ENCODE measurements around the gene ATP13A2. TPM values are rescaled to one million over a fixed set of nuclear protein-coding genes. Genes with fewer than 3 reads are reported as not detected.

Gene ATP13A2
- total RNA-seq, 1 donor from 2014 or later = 16.4 TPM

DNA sequence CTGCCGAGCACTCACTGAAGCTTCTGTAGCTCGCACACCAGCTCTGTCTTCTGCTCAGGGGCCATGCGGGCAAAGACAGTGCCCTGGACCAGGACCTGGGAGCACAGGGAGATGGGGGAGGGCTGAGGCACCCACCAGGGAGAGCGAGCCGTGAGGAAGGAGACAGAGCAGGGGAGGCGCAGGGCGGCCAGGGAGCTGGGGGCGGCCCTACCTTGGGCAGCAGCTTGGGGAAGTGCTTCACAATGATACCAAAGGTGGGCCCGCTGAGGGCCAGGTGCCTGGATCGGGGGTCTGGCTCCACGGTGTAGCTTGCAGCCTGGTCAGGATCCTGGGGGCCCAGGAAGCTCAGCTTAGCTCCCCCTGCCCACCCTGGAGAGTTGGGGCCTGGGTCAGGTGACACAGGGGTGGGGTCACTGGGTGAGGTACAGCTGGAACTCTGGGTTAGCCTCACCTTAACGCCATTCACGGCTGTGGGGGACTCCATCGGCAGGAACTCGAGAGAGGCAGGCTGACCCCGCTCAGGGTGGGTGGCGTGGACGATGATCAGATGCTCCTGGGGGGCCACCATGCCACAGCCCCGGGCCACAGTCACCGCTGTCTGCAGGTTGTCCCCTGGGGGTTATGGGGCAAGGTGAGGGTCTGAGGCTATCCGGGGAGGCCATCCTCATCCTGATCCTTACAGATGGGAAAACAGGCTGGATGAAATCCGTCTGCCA lies 21.9 kb downstream of the ATP13A2 start:
- intact Hi-C loops (cut with DNase I) = no loop called here
- ATAC-seq = no peak
- no peak for DNase-seq (ENCODE audit: missing footprints)

DNA sequence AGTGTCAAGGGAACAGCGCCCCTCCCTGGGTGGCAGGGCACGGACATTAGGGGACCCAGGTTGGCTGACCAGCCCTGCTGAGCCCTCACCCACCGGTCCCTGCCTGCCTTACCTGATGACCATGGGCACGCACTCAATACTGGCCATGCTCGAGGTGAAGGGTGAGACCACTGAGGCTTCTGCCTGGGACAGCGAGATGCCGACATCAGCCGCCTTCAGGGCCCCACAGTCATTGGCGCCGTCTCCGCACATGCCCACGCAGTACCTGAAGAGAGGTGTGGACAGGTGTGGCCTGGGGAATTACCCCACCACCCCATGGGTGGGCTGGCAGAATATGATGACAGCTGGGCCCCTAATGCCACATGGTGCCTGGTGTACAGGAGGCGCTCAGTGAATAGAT lies 23.5 kb downstream of the ATP13A2 start:
- intact Hi-C loops (cut with DNase I) = no loop called here
- ATAC-seq (no peak), DNase-seq (ENCODE audit: missing footprints) (no peak)

DNA sequence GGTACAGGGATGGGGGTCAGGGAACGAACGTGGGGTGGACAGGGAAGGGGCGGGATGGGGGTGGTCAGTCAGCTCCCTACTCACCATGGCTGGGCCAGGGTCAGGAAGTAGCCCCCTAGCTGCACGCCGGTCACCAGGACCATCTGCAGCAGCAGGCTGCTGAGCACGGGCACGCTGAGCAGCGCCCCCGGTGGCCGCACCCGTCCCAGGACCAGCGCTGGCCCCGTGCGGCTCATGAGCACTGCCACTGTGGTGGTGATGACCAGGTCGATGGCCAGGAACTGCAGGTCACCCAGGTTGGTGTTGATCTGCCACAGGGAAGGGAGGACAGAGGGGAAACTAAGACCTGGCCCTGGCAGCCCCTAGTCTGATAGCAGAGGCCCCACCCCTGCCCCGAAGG lies 24.8 kb downstream of the ATP13A2 start:
- intact Hi-C loops (cut with DNase I) = no loop called here
- DNase-seq (ENCODE audit: missing footprints) = no peak
- no peak for ATAC-seq

DNA sequence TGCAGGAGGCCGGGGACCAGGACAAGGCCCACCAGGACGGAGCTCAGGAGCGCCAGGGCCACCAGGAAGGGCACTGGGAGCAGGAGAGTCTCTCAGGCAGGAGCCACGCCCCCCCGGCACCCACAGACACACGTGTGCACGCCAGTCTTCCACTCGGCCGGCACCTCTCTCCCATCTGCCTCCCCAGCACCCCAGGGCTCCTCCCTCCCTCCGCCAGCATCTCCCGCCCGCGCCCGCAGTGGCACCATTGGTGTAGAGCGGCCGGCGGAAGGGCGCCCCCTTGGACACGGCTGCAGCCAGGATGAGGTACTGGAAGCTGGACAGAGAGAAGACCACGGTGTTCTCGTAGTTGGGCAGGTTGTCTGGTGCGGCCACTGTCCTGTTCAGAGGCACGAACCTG lies 25.2 kb downstream of the ATP13A2 start:
- no peak for ATAC-seq
- intact Hi-C loops (cut with DNase I) = no loop called here
- no peak for DNase-seq (ENCODE audit: missing footprints)

DNA sequence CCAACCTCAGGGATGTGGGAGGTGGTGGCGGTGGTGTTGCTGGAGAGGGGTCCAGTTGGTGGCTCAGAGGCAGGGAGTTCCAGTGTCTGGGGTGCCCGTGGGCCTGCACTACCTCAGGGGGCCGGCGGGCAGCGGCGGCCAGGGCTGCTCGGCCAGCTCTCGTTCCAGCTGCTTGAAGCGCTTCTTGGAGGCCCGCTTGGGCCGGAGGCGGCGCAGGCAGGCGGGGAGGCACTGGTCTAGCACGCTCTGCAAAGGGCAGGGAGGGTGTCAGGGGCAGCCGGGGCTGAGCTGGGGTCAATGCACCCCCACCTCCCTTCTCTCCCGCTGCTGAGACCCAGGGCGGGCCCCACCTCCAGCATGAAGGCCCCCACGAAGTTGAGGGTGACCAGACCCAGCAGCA lies 25.6 kb downstream of the ATP13A2 start:
- no peak for DNase-seq (ENCODE audit: missing footprints)
- no peak for ATAC-seq

DNA sequence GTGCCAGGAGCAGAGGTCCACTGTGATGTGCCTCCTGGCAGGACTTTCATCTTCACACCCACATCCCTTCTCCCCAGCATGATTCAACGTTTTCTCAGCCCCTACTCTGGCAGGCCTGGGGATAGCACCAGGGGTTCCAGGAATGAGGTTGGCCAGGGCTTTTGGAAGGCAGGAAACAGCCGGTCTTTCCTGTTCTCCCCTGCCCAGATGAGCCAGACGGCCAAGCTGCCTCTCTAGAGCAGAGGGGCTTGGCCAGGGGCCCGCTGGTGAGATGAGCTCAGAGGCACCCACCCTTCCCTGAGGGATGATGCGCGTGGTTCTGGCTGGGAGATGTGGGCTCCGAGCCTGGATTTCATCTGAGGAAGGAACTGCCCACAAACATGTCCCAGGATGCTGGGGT lies 27.0 kb downstream of the ATP13A2 start:
- intact Hi-C loops (cut with DNase I) = no loop called here
- ATAC-seq (peak; percentile 73), DNase-seq (ENCODE audit: missing footprints) (peak; percentile 88)

More for the DNA sequence above, 25.6 kb downstream of the ATP13A2 start:
- intact Hi-C loops (cut with DNase I) = no loop called here

DNA sequence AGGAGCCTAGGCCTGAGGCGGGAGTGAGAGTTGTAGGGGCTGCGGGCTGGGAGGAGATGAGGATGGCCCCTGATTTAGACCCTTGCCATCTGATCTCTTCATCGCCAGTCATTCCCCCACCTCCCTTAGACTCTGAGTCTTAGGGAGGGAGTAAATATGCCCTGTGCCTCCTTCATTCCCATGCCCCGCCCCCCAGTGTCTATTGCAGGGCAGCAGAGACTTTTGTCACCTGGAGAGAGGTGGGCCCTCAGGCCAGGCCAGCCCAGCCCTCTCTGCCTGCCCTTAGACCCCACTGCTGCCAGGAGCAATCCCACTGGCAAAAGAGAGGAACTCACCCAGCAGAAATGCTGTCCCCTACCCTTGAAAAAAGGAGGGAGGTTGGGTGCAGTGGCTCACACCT lies 28.1 kb downstream of the ATP13A2 start:
- DNase-seq (ENCODE audit: missing footprints) (no peak), ATAC-seq (no peak)
- intact Hi-C loops (cut with DNase I) = no loop called here

DNA sequence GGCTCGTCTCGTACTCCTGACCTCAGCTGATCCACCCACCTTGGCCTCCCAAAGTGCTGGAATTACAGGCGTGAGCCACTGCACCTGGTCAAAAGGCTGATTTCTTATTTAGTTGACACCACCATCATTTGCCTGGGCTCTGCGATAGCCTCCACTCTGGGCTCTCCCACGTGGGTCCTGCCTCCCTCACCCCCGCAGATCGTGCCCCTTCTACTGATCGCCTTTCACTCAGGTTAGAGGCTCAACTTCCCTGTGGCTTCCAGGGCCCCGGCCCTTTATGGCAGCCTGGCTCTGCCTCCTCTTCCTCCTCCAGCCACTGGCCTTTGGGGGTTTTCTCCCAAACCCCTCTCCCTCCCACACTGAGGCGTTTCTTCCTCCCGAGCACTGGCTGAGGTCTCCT lies 28.8 kb downstream of the ATP13A2 start:
- DNase-seq (ENCODE audit: missing footprints) = no peak
- intact Hi-C loops (cut with DNase I) = no loop called here
- ATAC-seq = no peak

DNA sequence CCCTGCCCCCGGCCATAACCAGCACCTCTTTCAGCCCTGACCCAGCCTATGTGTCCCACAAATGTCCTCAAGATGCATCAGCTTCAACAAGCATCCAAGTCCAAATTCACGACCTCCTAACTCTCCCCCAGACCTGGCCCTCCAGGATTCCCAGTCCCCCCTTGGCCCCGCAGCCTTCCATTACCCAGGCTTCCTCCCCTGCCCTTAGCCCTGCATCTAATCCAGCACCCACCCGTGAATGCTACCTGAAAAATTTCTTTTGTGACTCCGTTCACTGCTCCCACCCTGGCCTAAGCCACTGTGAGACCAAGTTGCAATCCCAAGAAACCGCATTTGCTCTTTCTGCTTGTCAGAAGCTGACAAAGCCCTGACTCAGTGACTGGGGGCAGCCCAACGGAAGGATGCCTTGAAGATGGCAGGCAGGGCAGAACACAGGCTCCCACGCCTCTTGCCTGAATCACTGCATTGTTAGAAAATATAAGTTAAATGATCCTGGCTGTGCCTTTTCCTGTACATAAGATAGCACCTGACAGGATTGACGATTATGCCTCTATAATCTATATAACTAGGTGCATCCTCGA lies 30.4 kb downstream of the ATP13A2 start:
- DNase-seq (ENCODE audit: missing footprints) (no peak), ATAC-seq (no peak)
- intact Hi-C loops (cut with DNase I) = no loop called here

DNA sequence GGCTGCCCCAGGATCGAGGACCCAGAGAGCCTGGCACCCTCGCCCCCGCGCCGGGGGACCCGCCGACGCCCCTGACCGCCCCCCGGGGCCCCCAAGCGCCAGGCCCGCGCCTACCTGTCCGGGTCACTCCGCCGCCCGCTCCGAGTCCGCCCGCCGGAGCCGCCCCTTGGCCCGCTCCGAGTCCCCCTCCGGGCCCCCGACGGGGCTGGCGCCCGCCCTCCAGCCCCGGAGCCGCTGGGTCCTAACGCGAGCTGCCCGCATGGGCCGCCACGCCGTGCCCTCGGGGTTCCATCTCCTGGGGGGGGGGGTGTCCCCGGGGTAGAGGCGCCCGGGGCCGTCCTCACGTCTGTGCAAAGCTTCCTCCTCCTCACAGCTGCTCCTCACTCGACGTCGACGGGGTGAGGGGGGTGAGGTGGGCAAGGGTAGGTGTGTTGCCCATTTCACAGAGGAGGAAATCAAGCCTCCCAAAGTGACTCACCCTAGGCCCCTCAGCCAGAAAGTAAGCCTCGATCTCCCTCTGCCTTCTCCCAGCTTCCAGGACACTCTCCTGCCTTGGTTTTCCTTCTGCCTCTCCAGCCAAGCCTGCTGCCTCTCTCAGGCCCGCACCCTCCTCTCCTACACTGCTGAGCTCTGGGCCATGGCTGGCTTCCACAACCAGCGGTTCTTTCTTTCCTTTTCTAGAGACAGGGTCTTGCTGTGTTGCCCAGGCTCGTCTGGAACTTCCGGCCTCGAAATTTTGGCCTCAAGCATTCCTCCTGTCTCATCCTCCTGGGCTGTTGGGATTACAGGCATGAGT lies 31.1 kb downstream of the ATP13A2 start, which contains the start of gene MFAP2:
TSS of gene MFAP2 (minus strand) at position 148 of the 796 bp plus-strand sequence. CDS start 2,347 bp downstream, outside the sequence.
- DNase-seq (ENCODE audit: missing footprints) (no peak), ATAC-seq (no peak)
- intact Hi-C loops (cut with DNase I) = no loop called here

DNA sequence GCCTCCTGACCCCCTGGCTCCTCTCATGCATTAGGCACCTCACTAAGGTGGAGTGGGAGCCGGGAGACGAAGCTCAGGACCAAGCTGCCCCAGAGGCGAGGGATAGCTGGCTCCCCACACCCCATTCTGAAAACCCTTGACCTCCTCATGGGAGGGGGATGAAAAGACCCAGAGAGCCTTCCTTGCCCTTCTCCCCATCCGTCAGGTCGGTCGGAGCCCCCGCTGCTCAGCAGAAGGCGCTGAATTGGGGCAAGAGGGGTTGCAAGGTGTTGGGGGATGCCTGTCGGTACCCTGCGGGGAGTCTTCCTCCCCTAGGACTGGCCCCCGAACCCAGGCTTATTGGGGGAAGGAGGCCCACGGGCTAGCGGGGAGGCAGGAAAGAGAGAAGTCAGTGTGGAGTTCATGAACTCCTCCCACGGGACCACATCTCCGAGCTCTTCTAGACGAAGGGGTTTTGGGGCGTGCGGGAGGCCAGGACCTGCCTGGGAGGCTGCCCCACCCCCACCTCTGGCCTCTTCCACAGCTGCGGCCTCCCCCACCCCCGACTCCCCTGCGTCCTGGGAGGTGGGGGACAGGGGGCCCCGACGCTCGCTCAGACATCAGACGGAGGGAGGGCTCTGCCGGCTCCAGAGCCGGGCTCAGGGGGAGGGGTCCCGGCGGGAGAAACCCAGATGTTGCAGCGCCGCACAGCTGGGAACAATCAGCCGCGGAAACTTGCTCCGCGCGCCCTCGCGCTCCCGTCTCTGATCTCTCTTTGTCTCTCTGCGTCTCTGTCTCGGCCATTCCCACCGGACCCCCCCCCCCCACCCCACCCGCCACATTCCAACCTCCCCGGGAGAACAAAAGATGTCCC lies 32.0 kb downstream of the ATP13A2 start:
- intact Hi-C loops (cut with DNase I) = no loop called here
- ATAC-seq (no peak), DNase-seq (ENCODE audit: missing footprints) (no peak)

DNA sequence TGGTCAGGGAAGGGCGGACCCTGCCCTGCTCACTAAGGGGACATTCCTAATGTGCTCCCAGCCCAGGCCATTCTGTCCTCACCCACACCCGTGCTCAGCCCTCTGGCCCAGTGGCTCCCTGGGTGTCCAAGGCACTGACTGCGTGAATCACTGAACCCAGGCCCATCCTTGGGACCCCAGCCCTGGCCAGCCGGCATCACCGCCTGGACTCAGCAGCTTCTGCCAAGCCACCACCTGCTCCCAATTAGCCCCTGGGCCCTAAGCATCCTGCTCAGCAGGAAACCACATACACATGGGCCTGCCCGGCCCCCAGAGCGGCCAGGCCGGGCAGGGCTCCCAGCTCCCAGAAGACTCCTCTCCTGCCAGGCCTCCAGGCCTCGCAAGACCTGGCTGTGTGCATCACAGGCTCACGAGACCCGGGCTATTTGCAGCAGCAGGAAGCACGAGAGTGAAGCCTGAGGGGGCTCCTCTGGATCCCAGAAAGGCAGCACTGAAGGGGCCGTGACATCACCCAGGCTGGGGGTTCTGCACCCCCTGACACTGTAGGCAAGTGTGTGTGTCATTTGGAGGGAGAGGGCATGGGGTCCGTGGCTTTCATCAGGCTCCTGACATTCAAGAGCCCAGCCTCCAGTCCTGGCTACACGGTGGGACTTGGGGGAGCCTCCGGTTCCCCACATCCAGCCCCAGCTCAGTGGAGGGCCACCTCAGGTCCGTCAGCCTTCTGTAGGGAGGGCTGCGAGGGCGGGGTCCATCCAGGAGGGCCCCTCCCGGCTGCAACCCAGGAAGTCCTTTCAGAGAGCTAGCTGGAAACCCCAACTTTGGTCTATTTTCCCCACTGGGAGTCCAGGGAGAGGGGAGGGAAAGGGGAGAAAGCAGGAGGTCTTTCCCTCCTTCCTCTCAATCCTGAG lies 32.9 kb downstream of the ATP13A2 start:
- peak; percentile 66 for ATAC-seq
- intact Hi-C loops (cut with DNase I) = no loop called here
- no peak for DNase-seq (ENCODE audit: missing footprints)

DNA sequence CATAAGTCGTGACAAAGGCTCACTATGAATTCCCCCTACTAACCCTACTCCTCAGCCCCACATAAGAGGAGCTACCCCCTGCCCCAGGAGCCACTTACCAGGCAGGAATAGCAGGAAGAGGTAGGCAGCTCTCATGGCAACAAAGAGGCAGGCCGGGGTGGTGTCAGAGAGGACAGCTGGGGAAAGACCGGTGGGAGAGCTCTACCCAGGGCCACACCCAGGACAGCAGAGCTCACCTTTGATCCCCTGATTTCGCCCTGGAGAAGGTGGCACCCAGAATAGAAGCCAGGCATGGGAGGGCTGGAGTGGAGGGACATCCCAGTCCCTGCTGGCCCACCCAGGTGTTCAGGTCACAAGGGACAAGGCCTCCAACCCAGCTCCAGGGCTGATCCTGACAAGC lies 33.6 kb downstream of the ATP13A2 start:
- ATAC-seq = no peak
- intact Hi-C loops (cut with DNase I) = no loop called here
- DNase-seq (ENCODE audit: missing footprints) = no peak

DNA sequence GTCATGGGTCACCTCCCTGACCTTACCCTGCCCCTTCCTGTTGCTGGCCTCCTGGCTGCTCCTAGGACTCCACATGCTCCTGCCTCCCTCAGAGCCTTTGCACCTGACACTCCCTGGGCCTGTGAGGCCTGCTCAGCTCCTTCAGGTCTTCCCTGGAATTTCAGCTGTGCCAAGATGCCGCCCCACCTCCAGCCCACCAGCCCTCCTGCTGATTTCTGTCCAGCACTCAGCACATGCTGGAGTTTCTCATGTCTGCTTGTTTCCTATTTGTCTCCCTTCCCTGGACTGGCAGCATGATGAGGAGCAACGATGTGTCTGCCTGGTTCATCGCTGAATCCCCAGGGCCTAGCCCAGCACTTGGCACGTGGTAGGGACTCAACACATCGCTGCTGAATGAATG lies 34.4 kb downstream of the ATP13A2 start:
- DNase-seq (ENCODE audit: missing footprints) = no peak
- intact Hi-C loops (cut with DNase I) = no loop called here
- ATAC-seq = no peak

DNA sequence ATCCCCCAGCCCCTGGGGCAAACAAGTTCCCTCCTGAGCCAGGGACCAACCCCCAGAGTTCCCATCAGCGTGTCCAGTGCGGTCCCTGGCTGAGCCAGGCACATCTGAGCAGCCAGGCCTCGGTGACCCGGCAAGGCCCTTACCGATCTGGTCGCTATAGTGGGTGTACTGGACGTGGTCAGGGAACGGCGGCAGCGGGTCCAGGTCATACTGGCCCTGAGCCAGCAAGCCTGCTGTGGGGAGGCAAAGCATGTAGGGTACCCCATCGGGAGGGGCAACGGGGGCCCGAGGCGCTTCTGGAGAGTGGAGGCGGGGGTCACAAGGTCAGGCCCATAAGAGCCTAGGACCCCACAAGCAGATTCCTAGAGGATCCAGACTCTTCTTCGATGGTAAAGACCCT lies 34.8 kb downstream of the ATP13A2 start:
- DNase-seq (ENCODE audit: missing footprints) = no peak
- ATAC-seq = no peak
- intact Hi-C loops (cut with DNase I) = no loop called here

DNA sequence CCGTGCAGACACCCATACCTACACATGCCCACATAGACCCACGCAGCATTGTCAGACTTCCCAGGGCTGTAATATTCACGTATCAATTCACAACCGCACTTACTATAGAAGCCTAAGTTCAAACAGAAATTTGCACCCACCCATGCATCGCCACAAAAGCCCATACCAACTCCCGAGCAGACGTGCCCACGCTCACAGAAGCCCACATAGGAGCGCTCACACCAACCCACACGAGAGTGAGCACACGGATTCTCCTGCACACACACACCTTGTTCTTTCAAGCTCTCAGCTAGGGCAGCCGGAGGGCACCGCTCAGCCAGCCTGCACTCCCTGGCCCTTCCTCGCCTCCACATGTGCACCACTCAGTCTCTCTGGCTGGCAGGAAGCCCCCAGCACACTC lies 35.9 kb downstream of the ATP13A2 start:
- ATAC-seq (no peak), DNase-seq (ENCODE audit: missing footprints) (no peak)
- intact Hi-C loops (cut with DNase I) = no loop called here

DNA sequence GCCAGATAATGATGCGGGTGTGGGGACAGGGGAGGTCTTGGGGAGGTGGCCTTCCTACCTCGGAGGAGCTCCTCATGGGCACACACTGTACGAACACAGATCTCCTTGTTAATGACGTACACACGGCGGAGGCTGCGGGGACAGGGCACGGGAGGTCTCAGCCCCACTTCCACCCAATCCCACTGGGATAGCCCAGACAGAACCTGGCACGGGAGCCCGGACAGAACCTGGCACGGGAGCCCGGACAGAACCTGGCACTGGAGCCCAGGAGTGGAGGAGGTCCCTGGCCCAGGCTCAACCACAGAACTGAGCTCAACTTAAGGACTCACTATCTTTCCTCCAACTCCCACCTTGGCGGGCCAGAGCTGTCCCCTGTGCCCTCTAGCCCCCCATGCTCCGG lies 36.5 kb downstream of the ATP13A2 start:
- no peak for DNase-seq (ENCODE audit: missing footprints)
- intact Hi-C loops (cut with DNase I) = no loop called here
- no peak for ATAC-seq

DNA sequence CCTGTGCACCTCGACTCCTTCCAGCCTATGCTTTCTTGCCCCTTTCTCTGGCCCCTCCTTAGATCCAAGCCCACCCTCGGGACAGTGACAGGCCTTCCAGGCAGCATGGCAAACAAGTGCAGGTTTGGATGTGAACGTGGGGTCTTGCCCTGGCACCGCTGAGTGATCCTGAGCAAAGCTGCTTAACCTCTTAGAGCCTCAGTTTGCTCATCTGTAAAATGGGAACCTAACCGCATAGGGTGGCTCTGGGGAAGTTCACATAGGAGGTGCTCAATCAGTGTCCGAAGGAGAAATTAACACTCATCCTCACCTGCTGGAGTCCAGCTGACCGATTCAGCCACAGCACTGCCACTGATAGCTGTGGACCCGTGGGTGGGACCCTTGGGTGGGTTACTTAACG lies 38.5 kb downstream of the ATP13A2 start:
- ATAC-seq (no peak), DNase-seq (ENCODE audit: missing footprints) (no peak)
- intact Hi-C loops (cut with DNase I) = no loop called here

Data from Right ventricle myocardium inferior (tissue), 1 donor.